ENCODE results near the gene ZBTB5. TPM values are rescaled to one million over a fixed set of nuclear protein-coding genes. Genes with fewer than 3 reads are reported as not detected.

ZBTB5 gene
- total and polyA plus RNA-seq, 2 of the 13 experiments (the other 11 are each of a cell fraction or from before 2014, with no cell fraction given): 12.5 to 20.5 TPM

- DNase-seq (ENCODE audit: low spot score): peak; percentile 62
- ChIA-PET CTCF (ENCODE audit: low intra/inter-chr PET ratio, low total read pairs) (no interaction called here), POLR2A (interaction anchor here (1.0 to 3.6 kb wide), 2 partner anchors 16 to 42 kb away, joined by 3 to 34 read pairs; partner anchors contain the start of gene ZBTB5)
- no TSS peak for BruUV-seq (replicated peaks)
- Histone ChIP-seq H3K36me3 (replicated peaks in 1 of 2; ENCODE audit: control insufficient read depth in 1 of 2, insufficient read depth in 2 of 2, low read length in 2 of 2) (peaks cover 16 to 26% of the 10 kb centered on the region in 2 experiments; a peak in 4 of 5 replicates), H2AFZ (ENCODE audit: low read length) (no peak overlapping the region), H3K27ac (ENCODE audit: extremely low read length, insufficient read depth, low read length) (peak overlapping the region; percentile 88), H3K79me2 (ENCODE audit: insufficient read depth, low read length) (peaks cover 28% of the 10 kb centered on the region), H3K27me3 (ENCODE audit: control insufficient read depth in 1 of 2, insufficient read depth in 2 of 2, low read length in 2 of 2) (no peaks in the 10 kb centered on the region), H3K9ac (ENCODE audit: insufficient read depth, low read depth, low read length) (peak overlapping the region; percentile 94), H3K4me3 (replicated peaks in 1 of 3; ENCODE audit: insufficient read depth in 1 of 3, low read depth in 2 of 3, low read length in 3 of 3) (peak overlapping the region; percentile 79 to 86 (median 84); a peak in 4 of 6 replicates), H3K4me2 (ENCODE audit: low read depth, low read length) (peak overlapping the region; percentile 81), H4K20me1 (ENCODE audit: insufficient read depth, low read length) (peaks cover 4% of the 10 kb centered on the region; the same call in 1 of the 2 replicates), H3K4me1 (ENCODE audit: insufficient read depth, low read length) (peaks cover 37% of the 10 kb centered on the region), H3K9me3 (ENCODE audit: low read length) (no peaks in the 10 kb centered on the region)
- WGBS (ENCODE audit: low lambda C conversion rate): 28% methylated on average over 8 of the region's 8 CpGs
- intact Hi-C loops (cut with micrococcal nuclease; ENCODE audit: unreplicated experiment): no loop called here
- ATAC-seq: peak; percentile 58
- peak; percentile 79 for FAIRE-seq
- in situ Hi-C loops (cut with HindIII; ENCODE audit: extremely low pct_ligation_motif_present, low pct_unique_long_range_greater_than_20kb): no loop called here
- TF ChIP-seq, protein P1, sequence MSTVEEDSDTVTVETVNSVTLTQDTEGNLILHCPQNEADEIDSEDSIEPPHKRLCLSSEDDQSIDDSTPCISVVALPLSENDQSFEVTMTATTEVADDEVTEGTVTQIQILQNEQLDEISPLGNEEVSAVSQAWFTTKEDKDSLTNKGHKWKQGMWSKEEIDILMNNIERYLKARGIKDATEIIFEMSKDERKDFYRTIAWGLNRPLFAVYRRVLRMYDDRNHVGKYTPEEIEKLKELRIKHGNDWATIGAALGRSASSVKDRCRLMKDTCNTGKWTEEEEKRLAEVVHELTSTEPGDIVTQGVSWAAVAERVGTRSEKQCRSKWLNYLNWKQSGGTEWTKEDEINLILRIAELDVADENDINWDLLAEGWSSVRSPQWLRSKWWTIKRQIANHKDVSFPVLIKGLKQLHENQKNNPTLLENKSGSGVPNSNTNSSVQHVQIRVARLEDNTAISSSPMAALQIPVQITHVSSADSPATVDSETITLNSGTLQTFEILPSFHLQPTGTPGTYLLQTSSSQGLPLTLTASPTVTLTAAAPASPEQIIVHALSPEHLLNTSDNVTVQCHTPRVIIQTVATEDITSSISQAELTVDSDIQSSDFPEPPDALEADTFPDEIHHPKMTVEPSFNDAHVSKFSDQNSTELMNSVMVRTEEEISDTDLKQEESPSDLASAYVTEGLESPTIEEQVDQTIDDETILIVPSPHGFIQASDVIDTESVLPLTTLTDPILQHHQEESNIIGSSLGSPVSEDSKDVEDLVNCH (CRISPR knock-in tag; IDR thresholded peaks at IDR 0.05): no peak
- TF ChIP-seq SSRP1 (CRISPR knock-in tag; IDR thresholded peaks at IDR 0.05) (no peak), KDM5A (IDR thresholded peaks at IDR 0.05; ENCODE audit: borderline replicate concordance, low read length) (no peak), ZNF607 (CRISPR knock-in tag; IDR thresholded peaks at IDR 0.05; ENCODE audit: borderline replicate concordance) (no peak), RAD21 (CRISPR knock-in tag; IDR thresholded peaks at IDR 0.05) (peak; percentile 38; the same call in 1 of the 2 replicates), ZBTB26 (CRISPR knock-in tag; IDR thresholded peaks at IDR 0.05; ENCODE audit: borderline replicate concordance) (0 out of 2 replicates have a peak, but pooled peaks have one; percentile 25), ARNTL (CRISPR knock-in tag; IDR thresholded peaks at IDR 0.05) (0 out of 2 replicates have a peak, but pooled peaks have one; percentile 17), ZNF784 (CRISPR knock-in tag; IDR thresholded peaks at IDR 0.05; ENCODE audit: borderline replicate concordance) (0 out of 2 replicates have a peak, but pooled peaks have one; percentile 39), MXI1 (IDR thresholded peaks at IDR 0.05; ENCODE audit: borderline replicate concordance, low read depth, low read length) (peak; percentile 20; the same call in 1 of the 3 replicates), DNMT3B (CRISPR knock-in tag; conservative IDR thresholded peaks at IDR 0.05) (no peak), KLF9 (CRISPR knock-in tag; IDR thresholded peaks at IDR 0.05; ENCODE audit: low read depth) (no peak), ZFP41 (CRISPR knock-in tag; IDR thresholded peaks at IDR 0.05; ENCODE audit: borderline replicate concordance) (no peak), PHF8 (CRISPR knock-in tag; IDR thresholded peaks at IDR 0.05) (peak; percentile 19; the same call in 1 of the 2 replicates), ZMYM4 (CRISPR knock-in tag; IDR thresholded peaks at IDR 0.05) (0 out of 2 replicates have a peak, but pooled peaks have one; percentile 31), SIX1 (CRISPR knock-in tag; IDR thresholded peaks at IDR 0.05; ENCODE audit: borderline replicate concordance) (no peak), ZNF10 (CRISPR knock-in tag; IDR thresholded peaks at IDR 0.05; ENCODE audit: borderline replicate concordance, low read depth) (no peak), SP1 (IDR thresholded peaks at IDR 0.05) (no peak), SP1 (CRISPR knock-in tag; IDR thresholded peaks at IDR 0.05) (no peak)
- TF ChIP-seq, protein P2, sequence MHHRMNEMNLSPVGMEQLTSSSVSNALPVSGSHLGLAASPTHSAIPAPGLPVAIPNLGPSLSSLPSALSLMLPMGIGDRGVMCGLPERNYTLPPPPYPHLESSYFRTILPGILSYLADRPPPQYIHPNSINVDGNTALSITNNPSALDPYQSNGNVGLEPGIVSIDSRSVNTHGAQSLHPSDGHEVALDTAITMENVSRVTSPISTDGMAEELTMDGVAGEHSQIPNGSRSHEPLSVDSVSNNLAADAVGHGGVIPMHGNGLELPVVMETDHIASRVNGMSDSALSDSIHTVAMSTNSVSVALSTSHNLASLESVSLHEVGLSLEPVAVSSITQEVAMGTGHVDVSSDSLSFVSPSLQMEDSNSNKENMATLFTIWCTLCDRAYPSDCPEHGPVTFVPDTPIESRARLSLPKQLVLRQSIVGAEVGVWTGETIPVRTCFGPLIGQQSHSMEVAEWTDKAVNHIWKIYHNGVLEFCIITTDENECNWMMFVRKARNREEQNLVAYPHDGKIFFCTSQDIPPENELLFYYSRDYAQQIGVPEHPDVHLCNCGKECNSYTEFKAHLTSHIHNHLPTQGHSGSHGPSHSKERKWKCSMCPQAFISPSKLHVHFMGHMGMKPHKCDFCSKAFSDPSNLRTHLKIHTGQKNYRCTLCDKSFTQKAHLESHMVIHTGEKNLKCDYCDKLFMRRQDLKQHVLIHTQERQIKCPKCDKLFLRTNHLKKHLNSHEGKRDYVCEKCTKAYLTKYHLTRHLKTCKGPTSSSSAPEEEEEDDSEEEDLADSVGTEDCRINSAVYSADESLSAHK (CRISPR knock-in tag; IDR thresholded peaks at IDR 0.05; ENCODE audit: borderline replicate concordance): no peak
These were observed 41.0 kb downstream of the ZBTB5 start for GRCh38 chr9:37424204-37424685.

All from HepG2 (cell line).